Vagina (tissue), 2 donors: ENCODE measurements around the gene TMEM236. TPM values are rescaled to one million over a fixed set of nuclear protein-coding genes. Genes with fewer than 3 reads are reported as not detected.
A peak's percentile ranks its signal among the peaks of the same experiment; 100 is the strongest.
"Not testable (repeated sequence)": the region's sequence is repeated elsewhere in the genome, so short reads cannot be mapped to it uniquely, and the experiment has no call there.

ENCODE experiments used
- DNase-seq, 2 donors: peaks; one replicate each; pipeline ENCODE4 v3.0.0-alpha.2; 2017; ENCODE audit errors: extremely low spot score in 2 of 2
- H3K27ac ChIP-seq: fragments of 200-600 bp; sonication (generic); one replicate; pipeline ENCODE4 v1.5.1; 2019
- H3K27me3 ChIP-seq: fragments of 200-600 bp; sonication (generic); one replicate; pipeline ENCODE4 v1.5.1; 2019
- H3K36me3 ChIP-seq, 2 donors: fragments of 200-600 bp; sonication (generic); one replicate each; pipeline ENCODE4 v1.5.1; 2017 to 2019
- H3K4me1 ChIP-seq: fragments of 200-600 bp; sonication (generic); one replicate; pipeline ENCODE4 v1.5.1; 2019
- H3K4me3 ChIP-seq, 2 donors: fragments of 200-600 bp; sonication (generic); 1 replicate in 1 of 2; 2 replicates in 1 of 2; pipeline ENCODE4 v1.5.1; 2016 to 2019
- H3K9me3 ChIP-seq: fragments of 200-600 bp; sonication (generic); one replicate; pipeline ENCODE4 v1.5.1; 2019
- CTCF ChIP-seq, 3 experiments: fragments of 450-650 bp in 2 of 3; fragments of 200-600 bp in 1 of 3; sonication (generic) in 1 of 3; IDR thresholded peaks; one replicate each; pipeline ENCODE4 v1.5.1; 2017 to 2019; ENCODE audit warnings: antibody characterized with exemption in 3 of 3, mild to moderate bottlenecking in 2 of 3, moderate library complexity in 2 of 3
- POLR2A ChIP-seq, 2 donors: fragments of 450-650 bp; IDR thresholded peaks; one replicate each; pipeline ENCODE4 v1.6.1; 2017; ENCODE audit warnings: antibody characterized with exemption in 2 of 2, mild to moderate bottlenecking in 2 of 2, moderate library complexity in 2 of 2
- POLR2AphosphoS5 ChIP-seq, 2 donors: sonication (generic); formaldehyde crosslinking; IDR thresholded peaks; one replicate each; pipeline ENCODE4 v1.9.0; 2017; ENCODE audit warnings: antibody characterized with exemption in 2 of 2, mild to moderate bottlenecking in 2 of 2, low read depth in 1 of 2; ENCODE audit not compliant: insufficient read depth in 1 of 2
- intact Hi-C: fragments of 100-400 bp; cut with DNase I; formaldehyde crosslinking; loops from one replicate; pipeline ENCODE4 v1.15.1; 2023
- total RNA-seq: library from RNA; depleted of rRNA; stranded (reverse); fragments of >200 nt; gene quantifications from one replicate; pipeline ENCODE4 v1.2.3, GENCODE V29; 2016

The TMEM236 gene
- total RNA-seq, 1 donor from 2014 or later, result not detected

- no peak for DNase-seq
- no peak for TF ChIP-seq CTCF (IDR thresholded peaks at IDR 0.05)
- no peak for TF ChIP-seq POLR2A (IDR thresholded peaks at IDR 0.05)
- no peak for TF ChIP-seq POLR2AphosphoS5 (IDR thresholded peaks at IDR 0.05; ENCODE audit: insufficient read depth in 1 of 2, low read depth in 1 of 2)
- intact Hi-C loops, result no loop called here
- peaks cover 0 to 38% of the 10 kb centered on the region in 2 donors for H3K36me3 ChIP-seq
- no peaks in the 10 kb centered on the region for H3K27me3 ChIP-seq
- H3K27ac ChIP-seq, result no peak overlapping the region
- H3K4me1 ChIP-seq, result no peaks in the 10 kb centered on the region
- no peaks in the 10 kb centered on the region for H3K9me3 ChIP-seq
- no peak overlapping the region for H3K4me3 ChIP-seq
Measured at GRCh38 chr10:17712053-17712452, 39.9 kb upstream of the TMEM236 start.

GRCh38 chr10:17712717-17713471 lies 39.1 kb upstream of the TMEM236 start:
- intact Hi-C loops, result no loop called here
- peak overlapping the region in 1 of 2 donors; percentile 11 for H3K4me3 ChIP-seq
- peaks cover 0 to 38% of the 10 kb centered on the region in 2 donors for H3K36me3 ChIP-seq
- TF ChIP-seq POLR2A (IDR thresholded peaks at IDR 0.05) (no peak), POLR2AphosphoS5 (IDR thresholded peaks at IDR 0.05; ENCODE audit: insufficient read depth in 1 of 2, low read depth in 1 of 2) (no peak), CTCF (IDR thresholded peaks at IDR 0.05) (no peak)
- H3K4me1 ChIP-seq, result no peaks in the 10 kb centered on the region
- H3K27me3 ChIP-seq, result no peaks in the 10 kb centered on the region
- DNase-seq, result no peak
- no peaks in the 10 kb centered on the region for H3K9me3 ChIP-seq
- no peak overlapping the region for H3K27ac ChIP-seq

- no peaks in the 10 kb centered on the region for H3K4me1 ChIP-seq
- no peak overlapping the region for H3K4me3 ChIP-seq
- peaks cover 0 to 35% of the 10 kb centered on the region in 2 donors for H3K36me3 ChIP-seq
- TF ChIP-seq POLR2AphosphoS5 (IDR thresholded peaks at IDR 0.05; ENCODE audit: insufficient read depth in 1 of 2, low read depth in 1 of 2) (no peak), POLR2A (IDR thresholded peaks at IDR 0.05) (no peak), CTCF (IDR thresholded peaks at IDR 0.05) (no peak)
- intact Hi-C loops, result no loop called here
- DNase-seq, result no peak
- H3K27ac ChIP-seq, result no peak overlapping the region
- H3K27me3 ChIP-seq, result no peaks in the 10 kb centered on the region
- H3K9me3 ChIP-seq, result no peaks in the 10 kb centered on the region
Measured at GRCh38 chr10:17713758-17714157, 38.2 kb upstream of the TMEM236 start.

- Histone ChIP-seq H3K36me3 (peaks cover 0 to 26% of the 10 kb centered on the region in 2 donors), H3K4me3 (no peak overlapping the region), H3K9me3 (no peaks in the 10 kb centered on the region), H3K27ac (no peak overlapping the region), H3K4me1 (no peaks in the 10 kb centered on the region), H3K27me3 (no peaks in the 10 kb centered on the region)
- intact Hi-C loops, result no loop called here
- no peak for DNase-seq
- no peak for TF ChIP-seq POLR2A (IDR thresholded peaks at IDR 0.05)
- TF ChIP-seq POLR2AphosphoS5 (IDR thresholded peaks at IDR 0.05; ENCODE audit: insufficient read depth in 1 of 2, low read depth in 1 of 2), result no peak
- TF ChIP-seq CTCF (IDR thresholded peaks at IDR 0.05), result no peak
Measured at GRCh38 chr10:17716161-17716560, 35.8 kb upstream of the TMEM236 start.

GRCh38 chr10:17722317-17723014 lies 29.5 kb upstream of the TMEM236 start:
- DNase-seq, H3K9me3 ChIP-seq, H3K4me3 ChIP-seq, H3K4me1 ChIP-seq, H3K36me3 ChIP-seq, H3K27me3 ChIP-seq, H3K27ac ChIP-seq: not testable (repeated sequence)
- intact Hi-C loops, result loop anchor here (5.0 kb wide), 1 partner anchor 1610 kb away; no protein-coding TSS in a partner anchor
